Neural crest cell (in vitro differentiated cells): ENCODE data around the gene KLHDC7B. TPM values are rescaled to one million over a fixed set of nuclear protein-coding genes. Genes with fewer than 3 reads are reported as not detected.
A peak's percentile ranks its signal among the peaks of the same experiment; 100 is the strongest.

Experiments used
- DNase-seq: peaks from one replicate; pipeline ENCODE4 v3.0.0; 2021; ENCODE audit warnings: low read depth, mixed read lengths, low spot score
- H3K27ac Mint-ChIP-seq: one replicate; pipeline ENCODE4 v1.8.0; 2021; ENCODE audit warnings: mild to moderate bottlenecking, mixed read lengths; ENCODE audit not compliant: unreplicated experiment
- H3K27me3 Mint-ChIP-seq: 2 replicates; pipeline ENCODE4 v1.8.0; 2021; ENCODE audit warnings: low read depth, mild to moderate bottlenecking, mixed read lengths
- H3K36me3 Mint-ChIP-seq: 2 replicates; pipeline ENCODE4 v1.8.0; 2021; ENCODE audit warnings: low read depth, mild to moderate bottlenecking, mixed read lengths
- H3K4me1 Mint-ChIP-seq: 2 replicates; pipeline ENCODE4 v1.8.0; 2021; ENCODE audit warnings: mixed read lengths
- H3K4me3 Mint-ChIP-seq: one replicate; pipeline ENCODE4 v1.8.0; 2021; ENCODE audit warnings: mild to moderate bottlenecking, mixed read lengths
- H3K9me3 Mint-ChIP-seq: 2 replicates; pipeline ENCODE4 v1.8.0; 2021; ENCODE audit warnings: mixed read lengths
- CTCF ChIP-seq: fragments of 200-600 bp; sonication (generic); conservative IDR thresholded peaks from 2 replicates; pipeline ENCODE4 v1.5.0; 2021; ENCODE audit warnings: antibody characterized with exemption, mild to moderate bottlenecking
- total RNA-seq: library from RNA; stranded (reverse); gene quantifications from 2 replicates; pipeline ENCODE4 v1.2.1, GENCODE V29; 2021

Gene KLHDC7B
- total RNA-seq, 1 donor from 2014 or later: 0.07 TPM

GRCh38 chr22:50561401-50562358 is 16.0 kb downstream of the KLHDC7B start:
- DNase-seq: no peak
- Mint-ChIP-seq H3K9me3 (no peaks in the 10 kb centered on the region), H3K4me3 (peak overlapping the region; percentile 67), H3K27me3 (peaks cover 46% of the 10 kb centered on the region), H3K4me1 (peaks cover 16% of the 10 kb centered on the region), H3K27ac (no peak overlapping the region), H3K36me3 (no peaks in the 10 kb centered on the region)
- TF ChIP-seq CTCF: no peak

DNA sequence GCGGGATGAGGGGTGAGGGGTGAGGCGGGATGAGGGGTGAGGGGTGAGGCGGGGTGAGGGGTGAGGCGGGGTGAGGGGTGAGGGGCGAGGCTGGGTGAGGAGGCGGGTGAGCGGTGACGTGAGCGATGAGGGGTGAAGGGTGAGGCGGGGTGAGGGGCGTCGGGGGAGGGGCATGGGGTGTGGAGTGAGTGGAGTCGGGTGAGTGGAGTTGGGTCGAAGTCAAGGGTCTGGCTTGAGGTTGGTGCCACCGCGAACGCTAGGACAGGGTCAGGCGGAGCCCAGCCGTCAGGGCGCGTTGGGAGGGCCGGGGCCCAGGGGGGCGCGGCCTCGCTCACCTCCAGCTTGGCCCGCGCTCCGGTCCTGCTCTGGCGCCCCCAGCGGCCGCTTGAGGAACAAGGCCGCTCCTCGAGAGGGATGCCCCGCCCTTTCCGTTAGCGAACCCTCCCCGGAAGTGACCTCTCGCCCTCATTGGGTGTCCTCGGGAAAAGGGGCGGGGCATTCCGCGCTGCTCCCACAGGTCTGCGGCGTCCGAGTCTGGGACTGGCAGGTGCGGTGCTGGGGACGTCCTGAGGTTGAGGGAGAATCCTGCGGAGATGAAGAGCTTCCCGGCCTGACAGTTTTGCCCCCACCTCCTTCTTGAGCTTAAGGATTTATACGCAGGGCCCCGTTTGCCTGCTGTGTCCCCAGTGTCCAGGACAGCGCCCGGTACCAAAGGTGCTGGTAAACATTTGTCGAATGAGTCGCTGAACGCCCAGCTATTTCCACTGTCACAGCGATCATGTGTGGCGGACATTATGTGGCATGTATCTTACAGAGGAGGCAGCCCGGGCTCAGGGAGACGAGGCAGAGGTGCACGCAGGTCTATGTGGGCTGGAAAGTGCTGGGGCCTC is 17.1 kb downstream of the KLHDC7B start, which contains the start of gene SYCE3:
SYCE3 (minus strand) TSS at position 397 of the 890 bp plus-strand sequence. CDS start 6,514 bp downstream, outside the sequence.
- peaks cover 43% of the 10 kb centered on the region for H3K27me3 Mint-ChIP-seq
- no peaks in the 10 kb centered on the region for H3K9me3 Mint-ChIP-seq
- H3K4me1 Mint-ChIP-seq: peaks cover 16% of the 10 kb centered on the region
- no peaks in the 10 kb centered on the region for H3K36me3 Mint-ChIP-seq
- peak within 1 kb of the TSS; percentile 98 for H3K4me3 Mint-ChIP-seq
- peak; percentile 99 for DNase-seq
- H3K27ac Mint-ChIP-seq: no peak within 1 kb of the TSS
- TF ChIP-seq CTCF: peak; percentile 97

DNA sequence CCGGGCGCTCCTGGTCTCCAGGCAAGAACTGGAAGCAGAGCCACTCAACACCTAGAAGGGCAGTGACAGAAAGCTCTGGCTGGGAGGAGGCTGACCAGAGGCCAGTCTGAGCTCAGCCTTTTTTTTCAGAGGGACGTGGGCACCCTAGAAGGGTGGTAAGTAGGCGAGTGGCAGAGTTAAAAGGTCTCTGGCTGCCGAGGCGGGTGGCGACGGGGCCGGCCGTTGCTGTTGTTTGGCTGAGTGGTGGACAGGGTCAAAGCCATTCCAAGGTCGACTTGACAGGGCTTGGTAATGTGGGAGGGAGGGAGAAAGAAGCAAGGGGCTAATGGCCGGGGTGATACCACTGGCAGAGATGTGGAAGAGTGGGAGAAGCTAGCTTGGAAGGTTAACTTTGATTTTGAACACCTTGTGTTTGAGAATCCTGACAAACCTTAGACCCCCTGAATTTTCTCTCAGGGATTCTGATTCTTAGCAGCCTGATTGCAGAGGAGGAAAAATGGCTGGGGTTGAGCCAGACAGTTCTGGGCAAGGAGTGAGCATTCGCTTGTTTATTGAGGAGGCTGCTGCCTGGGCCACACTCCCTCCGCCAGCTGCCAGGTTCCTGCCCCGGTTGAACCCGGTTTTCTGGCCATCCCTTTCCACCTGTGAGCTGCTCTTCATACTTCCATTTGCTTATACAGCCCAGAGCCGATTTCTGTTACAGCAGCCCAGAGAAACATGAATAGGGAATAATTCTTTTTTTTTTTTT is 17.9 kb downstream of the KLHDC7B start:
- peaks cover 16% of the 10 kb centered on the region for H3K4me1 Mint-ChIP-seq
- H3K4me3 Mint-ChIP-seq: peak overlapping the region; percentile 98
- no peaks in the 10 kb centered on the region for H3K36me3 Mint-ChIP-seq
- DNase-seq: no peak
- no peak overlapping the region for H3K27ac Mint-ChIP-seq
- no peak for TF ChIP-seq CTCF
- H3K27me3 Mint-ChIP-seq: peaks cover 38% of the 10 kb centered on the region
- no peaks in the 10 kb centered on the region for H3K9me3 Mint-ChIP-seq

DNA sequence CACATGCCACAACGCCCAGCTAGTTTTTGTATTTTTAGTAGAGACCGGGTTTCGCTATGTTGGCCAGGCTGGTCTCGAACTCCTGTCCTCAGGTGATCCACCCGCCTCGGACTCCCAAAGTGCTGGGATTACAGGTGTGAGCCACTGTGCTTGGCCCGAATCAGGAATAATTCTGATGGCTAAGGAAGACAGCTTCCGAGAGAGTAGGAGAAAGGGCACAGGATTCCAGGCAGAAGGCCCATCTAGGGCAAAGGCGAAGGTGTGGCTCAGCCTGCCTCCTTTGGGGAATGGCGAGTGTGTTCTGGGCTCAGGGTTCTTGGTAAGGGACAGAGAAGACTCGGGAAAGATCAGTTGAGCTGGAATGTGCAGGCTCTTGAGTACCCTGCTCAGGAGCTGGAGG is 18.6 kb downstream of the KLHDC7B start:
- no peak for TF ChIP-seq CTCF
- Mint-ChIP-seq H3K36me3 (peaks cover under 1% of the 10 kb centered on the region), H3K4me3 (no peak overlapping the region)

GRCh38 chr22:50567721-50568252 is 22.1 kb downstream of the KLHDC7B start:
- TF ChIP-seq CTCF: no peak
- no peak overlapping the region for H3K27ac Mint-ChIP-seq
- H3K36me3 Mint-ChIP-seq: peaks cover 2% of the 10 kb centered on the region
- peaks cover 15% of the 10 kb centered on the region for H3K27me3 Mint-ChIP-seq
- no peaks in the 10 kb centered on the region for H3K9me3 Mint-ChIP-seq
- H3K4me1 Mint-ChIP-seq: peaks cover 11% of the 10 kb centered on the region
- no peak overlapping the region for H3K4me3 Mint-ChIP-seq
- DNase-seq: no peak

More for the DNA sequence above, 18.6 kb downstream of the KLHDC7B start:
- H3K4me1 Mint-ChIP-seq: peaks cover 16% of the 10 kb centered on the region
- no peak overlapping the region for H3K27ac Mint-ChIP-seq
- DNase-seq: no peak
- peaks cover 31% of the 10 kb centered on the region for H3K27me3 Mint-ChIP-seq
- no peaks in the 10 kb centered on the region for H3K9me3 Mint-ChIP-seq
